NCI-H2081 treated with DMSO at 0.1 percent for 48 hours (cell line): ENCODE results near the gene C5AR2.
"Not testable (repeated sequence)": the region's sequence is repeated elsewhere in the genome, so short reads cannot be mapped to it uniquely, and the experiment has no call there.

Experiments
- DNase-seq: peaks from one replicate; lab custom pipeline; 2025; lab: John Stamatoyannopoulos, UW

C5AR2 gene

DNA sequence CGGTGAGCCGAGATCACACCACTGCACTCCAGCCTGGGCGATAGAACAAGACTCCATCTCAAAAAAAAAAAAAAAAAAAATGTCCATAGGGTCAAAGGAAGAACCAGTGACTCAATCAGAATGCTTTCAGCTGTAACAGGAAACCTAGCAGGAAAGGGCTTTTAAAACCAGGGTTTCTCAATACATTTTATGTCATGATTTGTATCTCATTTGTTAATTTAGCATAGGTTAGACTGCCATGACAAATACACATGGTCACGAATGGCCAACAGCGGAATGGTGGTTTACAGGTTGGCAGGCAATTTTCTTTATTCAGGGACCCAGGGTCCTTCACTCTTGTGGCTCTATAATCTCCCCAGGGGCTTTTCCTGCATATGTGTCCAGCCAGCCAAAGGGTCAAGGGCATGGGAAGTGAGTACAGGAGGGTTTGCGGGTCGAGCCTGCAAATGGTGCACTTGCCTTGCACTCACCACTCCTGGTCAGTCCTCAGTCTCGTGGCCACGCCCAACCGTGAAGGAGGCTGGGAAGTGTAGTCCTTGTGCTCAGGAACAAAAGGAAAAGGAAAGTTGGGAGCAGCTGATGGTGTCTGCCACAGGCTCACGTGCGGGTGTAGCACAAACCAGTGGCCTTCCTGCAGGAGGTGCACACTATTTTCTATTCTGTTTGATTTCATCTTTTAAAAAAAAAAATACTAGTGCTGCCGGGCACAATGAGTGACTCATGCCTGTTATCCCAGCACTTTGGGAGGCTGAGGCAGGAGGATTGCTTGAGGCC is 32.0 kb downstream of the C5AR2 start:
- no peak for DNase-seq

DNA sequence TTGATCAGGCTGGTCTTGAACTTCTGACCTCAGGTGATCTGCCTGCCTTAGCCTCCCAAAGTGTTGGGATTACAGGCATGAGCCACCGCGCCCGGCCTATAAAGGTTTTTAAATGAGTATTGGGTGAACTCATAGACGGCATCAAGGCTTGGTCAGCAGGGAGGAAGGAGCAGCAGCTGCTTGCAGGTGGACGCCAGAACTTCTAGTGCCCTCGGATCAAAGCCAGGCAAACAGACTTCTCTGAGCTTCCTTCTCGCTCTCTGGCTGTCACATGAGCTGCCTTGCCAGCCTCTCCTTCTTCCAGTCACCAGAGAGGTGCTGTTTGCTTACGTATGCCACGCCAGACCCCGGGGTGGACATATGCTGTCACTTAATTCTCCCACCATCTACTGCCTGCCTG is 33.5 kb downstream of the C5AR2 start:
- DNase-seq, result not testable (repeated sequence)

DNA sequence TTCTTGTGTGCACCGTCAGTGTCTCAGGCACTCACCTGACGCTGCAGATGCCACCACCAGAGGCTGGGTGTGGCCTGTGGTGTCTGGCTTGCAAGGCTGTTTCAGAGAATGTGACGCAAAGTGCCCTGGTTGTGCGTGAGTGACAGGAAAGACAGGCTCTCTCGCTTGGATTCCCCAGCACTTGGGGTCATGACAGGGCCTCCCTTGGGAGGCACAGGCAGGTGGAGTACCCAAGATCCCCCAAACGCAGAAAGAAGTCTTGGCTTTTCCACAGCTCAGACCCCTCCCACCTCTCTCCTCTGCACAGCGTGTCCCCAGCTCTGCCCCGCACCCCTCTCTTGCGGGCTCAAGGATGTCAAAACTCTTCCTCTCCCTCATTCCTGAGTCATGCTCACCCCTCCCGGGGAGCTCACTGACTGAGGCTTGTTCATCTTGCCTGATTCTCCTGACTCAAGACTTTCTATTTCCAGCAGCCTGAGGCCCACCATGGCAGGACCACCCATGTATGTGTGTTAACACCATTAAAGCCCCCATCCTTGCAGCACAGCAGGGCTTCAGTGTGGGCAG is 38.2 kb downstream of the C5AR2 start:
- DNase-seq, result no peak

DNA sequence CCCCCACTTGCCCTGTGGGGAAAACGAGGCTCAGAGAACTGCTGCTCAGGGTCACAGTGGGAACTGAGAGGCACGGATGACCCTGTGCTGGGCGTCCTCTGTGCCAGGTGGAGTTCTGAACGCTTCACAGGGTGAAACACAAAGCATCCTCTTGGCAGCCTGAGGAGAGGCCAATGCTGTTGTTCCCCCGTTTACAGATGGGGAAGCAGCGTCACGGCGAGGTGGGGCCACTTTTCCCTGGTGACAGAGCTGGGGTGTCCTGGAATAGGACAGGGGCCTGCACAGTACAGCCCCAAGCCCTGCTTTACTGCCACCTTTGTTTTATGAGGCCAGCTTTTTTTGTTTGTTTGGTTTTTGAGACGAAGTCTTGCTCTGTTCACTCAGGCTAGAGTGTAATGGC is 39.3 kb downstream of the C5AR2 start:
- DNase-seq, result no peak

DNA sequence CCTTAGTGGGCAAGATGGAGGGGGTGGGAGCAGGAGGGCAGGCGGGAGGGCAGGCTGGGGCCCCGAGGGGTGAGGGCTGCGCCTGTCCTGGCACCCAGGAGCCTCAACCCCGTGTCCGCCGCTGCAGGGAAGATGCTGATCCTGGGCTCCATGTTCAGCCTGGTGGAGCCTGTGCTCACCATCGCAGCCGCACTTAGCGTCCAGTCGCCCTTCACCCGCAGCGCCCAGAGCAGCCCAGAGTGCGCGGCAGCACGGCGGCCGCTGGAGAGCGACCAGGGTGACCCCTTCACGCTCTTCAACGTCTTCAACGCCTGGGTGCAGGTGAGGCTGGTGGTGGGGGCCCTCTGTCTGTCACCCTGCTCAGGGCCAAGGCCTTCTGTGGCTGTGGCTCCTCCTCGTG is 40.6 kb downstream of the C5AR2 start:
- no peak for DNase-seq

DNA sequence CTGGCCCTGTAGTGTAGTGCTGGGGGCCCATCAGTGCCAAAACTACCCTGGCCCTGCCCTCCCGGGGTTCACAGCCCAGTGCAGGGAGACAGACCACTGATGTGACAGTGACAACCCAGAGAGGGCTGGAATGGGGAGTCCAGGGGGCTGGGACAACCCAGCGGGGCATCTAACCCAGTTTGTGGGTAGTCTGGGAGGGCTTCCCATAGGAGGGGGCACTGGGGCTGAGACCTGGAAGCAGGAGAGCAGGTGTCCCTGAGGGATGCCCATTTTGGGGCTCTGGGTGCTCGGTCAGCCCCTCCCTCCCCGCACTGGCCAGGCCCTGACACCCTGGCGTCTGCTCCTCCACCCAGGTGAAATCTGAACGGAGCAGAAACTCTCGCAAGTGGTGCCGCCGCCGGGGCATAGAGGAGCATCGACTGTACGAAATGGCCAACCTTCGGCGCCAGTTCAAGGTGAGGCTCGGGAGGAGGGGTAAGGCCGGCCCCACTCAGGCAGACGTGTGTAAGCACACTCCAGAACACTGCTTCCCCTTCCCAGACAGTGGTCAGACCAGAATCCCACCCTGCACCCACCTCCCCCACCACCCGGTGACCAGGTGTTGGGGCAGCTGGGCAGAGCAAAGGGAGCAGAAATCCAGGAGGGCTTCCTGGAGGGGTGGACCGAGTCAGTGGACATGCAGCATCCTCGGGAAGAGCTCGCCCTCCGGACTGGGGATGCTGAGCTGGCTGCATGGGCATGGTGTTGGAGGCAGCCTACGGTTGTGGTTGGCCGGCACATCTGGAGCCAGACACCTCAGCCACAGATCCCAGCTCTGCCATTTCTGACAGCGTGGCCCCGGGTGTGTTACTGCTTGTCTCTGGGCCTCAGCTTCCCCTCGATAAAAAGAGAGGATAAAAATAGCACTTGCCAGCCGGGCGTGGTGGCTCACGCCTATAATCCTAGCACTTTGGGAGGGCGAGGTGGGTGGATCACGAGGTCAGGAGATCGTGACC is 41.6 kb downstream of the C5AR2 start:
- DNase-seq, result no peak

DNA sequence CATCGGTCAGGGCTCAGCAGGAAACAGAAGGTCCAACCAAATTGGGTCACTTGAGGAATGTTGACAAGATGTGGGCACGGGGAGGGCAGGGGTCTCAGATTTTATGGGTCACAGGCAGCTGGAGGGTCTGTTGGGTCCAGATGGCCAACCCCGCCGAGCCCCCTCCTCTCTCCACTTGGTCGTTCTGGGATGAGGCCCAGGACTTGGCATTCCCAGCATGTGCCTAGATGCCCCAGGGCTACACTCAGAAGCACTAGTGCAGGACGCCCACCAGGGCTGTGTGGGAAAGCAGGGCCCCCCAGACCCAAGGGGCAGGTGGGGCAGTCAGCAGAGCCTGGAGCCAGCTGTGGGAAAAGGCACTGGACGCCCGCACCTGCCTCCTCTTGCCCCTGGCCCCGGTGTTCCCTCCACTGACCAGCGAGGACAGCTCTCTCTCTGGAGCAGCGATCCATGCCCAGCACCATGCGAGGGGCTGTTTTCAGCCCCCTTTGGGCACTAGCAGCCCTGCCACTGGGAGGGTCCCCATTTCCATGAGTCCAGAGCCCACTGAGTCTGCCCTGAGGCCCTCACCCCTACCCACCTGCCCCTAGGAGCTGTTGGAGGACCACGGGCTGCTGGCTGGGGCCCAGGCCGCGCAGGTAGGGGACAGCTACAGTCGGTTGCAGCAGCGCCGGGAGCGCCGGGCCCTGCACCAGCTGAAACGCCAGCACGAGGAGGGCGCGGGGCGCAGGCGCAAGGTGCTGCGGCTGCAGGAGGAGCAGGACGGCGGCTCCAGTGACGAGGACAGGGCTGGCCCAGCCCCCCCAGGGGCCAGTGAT is 43.1 kb downstream of the C5AR2 start:
- no peak for DNase-seq

DNA sequence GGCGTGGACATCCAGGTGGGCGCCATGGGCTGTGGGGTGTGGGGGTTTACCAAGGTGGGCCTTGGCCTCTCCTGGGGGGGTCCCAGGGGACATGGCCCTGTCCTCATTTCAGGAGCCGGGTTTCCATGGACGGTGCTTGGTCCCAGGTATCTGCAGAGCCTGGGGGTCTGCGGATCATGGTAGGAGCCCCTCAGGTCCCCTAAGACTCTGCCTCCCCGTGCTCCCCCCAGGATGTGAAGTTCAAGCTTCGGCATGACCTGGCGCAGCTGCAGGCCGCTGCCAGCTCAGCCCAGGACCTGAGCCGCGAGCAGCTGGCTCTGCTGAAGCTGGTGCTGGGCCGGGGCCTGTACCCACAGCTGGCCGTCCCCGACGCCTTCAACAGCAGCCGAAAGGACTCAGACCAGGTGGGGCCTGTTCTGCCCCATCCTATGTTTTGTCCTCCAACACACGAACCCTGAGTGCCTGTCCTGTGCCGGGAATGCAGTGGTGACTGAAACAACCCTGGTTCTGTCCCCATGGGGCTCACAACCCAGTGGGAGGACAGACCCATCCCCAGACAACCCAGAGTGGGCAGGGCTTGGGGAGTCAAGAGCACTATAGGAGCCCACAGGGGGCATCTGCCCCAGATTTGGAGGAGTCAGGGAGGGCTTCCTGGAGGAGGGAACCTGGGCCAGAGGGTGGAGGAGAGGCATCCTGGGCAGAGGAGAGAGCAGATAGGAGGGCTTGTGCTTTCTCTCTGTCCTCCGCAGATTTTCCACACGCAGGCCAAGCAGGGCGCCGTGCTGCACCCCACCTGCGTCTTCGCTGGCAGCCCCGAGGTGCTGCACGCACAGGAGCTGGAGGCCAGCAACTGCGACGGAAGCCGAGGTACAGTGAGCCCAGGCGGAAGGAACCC is 44.0 kb downstream of the C5AR2 start:
- no peak for DNase-seq

DNA sequence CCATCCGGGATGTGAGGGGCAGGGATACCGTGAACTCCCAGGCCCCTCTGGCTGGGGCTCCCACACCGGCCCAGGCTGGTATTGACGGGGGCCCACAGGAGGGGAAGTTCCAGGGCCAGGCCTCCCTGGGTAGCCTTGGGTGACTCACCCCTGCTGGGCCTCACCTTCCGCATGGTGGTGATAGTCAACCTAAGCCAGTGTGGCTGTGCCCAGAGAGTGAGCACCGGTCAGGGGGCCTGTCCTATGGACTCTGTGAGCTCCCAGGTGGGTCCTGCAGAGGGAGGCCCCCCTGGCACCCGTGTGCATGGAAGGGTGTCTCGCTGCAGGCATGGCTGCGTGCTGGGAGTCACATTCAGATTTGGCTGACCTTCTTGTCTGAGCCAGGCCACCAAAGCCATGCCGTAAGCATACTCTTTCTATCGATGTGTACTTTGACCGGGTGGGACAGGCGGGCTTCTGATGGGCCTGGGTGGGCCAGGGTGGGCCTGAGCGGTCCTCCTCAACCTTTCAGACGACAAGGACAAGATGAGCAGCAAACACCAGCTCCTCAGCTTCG is 44.7 kb downstream of the C5AR2 start:
- no peak for DNase-seq

DNA sequence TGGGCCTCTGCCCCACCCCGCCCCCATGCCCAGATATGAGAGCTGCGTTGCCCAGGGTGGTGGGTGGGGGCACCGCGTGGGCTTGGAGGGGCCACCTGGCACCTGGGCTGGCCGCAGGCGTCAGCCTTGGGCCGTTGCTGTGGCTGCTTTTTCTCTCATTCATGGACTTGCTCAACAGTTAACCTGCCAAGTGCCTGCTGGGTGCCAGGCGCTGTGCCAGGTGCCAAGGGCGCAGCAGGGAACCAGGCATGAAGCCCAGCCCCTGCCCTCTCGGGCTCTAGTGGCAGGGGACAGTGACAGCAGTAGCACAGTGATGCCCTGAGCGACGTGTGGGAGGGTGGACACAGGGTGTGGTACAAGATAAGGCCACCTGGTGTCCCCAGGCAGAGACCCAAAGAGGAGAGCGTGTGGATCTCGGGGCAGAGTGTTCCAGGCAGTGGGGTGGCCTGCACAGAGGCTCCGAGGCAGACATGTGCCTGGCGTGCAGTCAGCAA is 45.3 kb downstream of the C5AR2 start:
- DNase-seq, result peak; percentile 40

DNA sequence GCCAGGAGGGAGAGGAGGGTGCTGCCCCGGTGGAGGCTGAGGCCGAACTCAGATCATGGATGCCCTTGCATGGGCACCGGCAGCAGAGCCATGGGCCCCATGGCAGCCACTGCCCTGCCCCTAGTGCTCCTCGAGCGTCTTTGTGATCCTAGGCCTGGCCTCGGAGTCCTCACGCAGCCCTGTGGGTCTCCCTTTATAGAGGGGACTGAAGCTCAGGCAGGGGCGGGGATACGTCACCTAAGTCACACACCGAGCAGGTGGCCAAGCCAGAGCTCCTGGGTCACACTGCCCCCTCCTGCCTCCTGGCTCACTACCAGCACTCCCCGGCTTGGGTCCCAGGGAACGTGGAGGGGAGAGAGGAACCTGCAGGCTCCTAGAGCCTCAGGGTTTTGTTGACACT is 45.8 kb downstream of the C5AR2 start:
- no peak for DNase-seq

DNA sequence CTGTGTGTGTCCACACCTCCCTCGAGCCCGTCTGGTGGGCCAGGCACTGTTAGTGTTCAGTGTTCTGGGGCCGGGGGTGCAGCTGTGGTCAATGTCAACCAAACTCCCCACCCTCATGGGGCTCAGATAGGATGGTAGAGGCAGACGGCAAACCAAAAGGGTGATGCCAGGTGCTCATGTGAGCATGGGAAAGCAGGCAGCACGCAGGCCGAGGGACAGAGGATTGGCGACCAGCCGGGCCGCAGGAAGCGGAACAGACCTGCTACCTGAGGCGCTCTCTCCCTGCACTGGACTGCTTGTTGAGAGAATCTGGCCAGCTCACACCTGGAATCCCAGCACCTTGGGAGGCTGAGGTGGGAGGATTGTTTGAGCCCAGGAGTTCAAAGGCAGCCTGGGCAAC is 46.3 kb downstream of the C5AR2 start:
- no peak for DNase-seq

DNA sequence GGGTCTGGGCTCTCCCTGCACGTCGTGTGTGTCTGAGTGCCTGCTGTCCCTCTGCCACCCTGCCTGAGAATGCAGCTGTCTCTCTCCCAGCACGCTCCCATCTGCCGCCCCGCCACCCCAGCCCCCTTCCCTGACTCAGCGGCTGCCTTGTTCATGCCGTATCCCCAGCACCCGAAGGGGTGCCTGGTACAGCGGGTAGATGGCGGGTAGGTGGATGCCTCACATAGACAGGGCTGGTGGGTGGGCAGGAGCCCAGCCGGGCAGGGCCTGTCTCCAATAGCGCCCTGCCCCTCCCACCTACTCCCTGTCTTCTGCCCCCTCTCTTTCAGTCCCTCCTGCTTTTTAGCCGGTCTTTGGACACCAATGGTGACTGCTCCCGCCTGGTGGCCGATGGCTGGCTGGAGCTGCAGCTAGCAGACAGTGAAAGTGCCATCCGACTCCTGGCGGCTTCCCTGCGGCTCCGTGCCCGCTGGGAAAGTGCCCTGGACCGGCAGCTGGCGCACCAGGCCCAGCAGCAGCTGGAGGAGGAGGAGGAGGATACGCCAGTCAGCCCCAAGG is 47.5 kb downstream of the C5AR2 start:
- DNase-seq, result no peak

DNA sequence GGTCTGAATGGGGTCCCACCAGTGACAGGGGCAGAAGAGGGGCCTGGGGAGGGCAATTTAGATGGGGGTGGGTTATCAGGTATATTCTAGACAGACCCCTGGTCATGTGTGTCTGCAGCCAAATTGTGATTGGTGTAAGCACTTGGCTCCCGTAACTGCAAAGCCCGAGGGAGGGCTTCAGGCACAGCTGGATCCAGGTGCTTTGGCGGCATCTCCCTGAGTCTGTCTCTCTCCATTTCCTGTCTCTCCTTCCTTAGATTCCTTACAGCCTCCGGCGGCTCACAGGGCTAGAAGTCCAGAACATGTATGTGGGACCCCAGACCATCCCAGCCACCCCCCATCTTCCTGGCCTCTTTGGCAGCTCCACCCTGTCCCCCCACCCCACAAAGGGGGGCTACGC is 48.6 kb downstream of the C5AR2 start:
- DNase-seq, result no peak

DNA sequence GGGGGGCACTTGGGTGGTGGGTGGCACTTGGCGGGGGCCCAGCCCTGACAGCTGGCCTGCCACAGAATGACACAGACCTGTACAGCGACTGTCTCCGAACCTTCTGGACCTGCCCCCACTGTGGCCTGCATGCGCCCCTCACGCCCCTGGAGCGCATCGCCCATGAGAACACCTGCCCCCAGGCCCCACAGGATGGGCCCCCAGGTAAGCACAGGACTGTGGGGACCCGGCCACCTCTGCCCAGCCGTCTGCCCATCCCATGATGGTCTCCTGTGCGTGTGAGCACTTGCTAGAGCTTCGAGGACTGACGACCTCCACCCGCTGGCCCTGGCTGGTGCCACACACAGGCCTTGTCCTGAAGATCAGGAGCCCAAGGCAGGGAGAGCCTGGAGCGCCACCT is 49.1 kb downstream of the C5AR2 start:
- no peak for DNase-seq

DNA sequence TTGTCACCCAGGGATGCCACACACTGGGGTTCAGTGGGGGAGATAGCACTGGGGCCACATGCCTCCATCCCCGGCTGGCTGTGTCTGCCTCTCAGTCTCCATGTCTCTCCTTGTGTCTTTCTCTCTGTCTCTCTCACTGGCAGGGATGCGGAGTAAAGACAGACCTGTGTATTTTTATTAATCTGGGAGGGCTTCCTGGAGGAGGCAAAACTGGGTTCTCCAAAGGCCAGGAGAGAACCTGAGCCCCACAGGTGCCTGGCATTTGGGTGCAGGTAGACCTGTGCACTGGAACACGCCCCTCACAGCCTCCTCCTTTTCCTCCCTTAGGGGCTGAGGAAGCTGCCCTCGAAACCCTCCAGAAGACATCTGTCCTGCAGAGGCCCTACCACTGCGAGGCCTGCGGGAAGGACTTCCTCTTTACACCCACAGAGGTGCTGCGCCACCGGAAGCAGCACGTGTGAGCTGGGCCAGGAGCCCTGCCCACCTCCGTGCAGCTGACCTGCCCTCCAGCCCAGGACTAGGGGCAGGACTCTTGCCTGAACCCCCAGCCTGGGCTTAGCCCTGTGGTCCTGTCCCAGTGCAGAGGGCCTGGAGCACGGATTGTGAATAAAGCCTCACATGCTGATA is 49.8 kb downstream of the C5AR2 start:
- no peak for DNase-seq

DNA sequence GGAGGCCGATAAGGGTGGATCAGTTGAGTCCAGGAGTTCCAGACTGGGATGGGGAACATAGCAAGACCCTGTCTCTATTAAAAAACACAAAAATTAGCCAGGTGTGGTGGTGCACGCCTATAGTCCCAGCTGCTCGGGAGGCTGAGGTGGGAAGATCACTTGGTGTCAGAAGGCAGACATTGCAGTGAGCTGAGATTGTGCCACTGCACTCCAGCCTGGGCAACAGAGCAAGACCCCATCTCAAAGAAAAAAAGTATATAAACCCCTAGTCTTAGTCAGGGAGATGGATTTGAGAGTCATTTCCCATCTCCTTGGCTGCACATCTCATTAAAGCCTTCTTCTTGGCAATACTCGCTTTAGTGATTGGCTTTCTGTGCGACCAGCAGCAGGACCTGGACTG is 51.9 kb downstream of the C5AR2 start:
- not testable (repeated sequence) for DNase-seq

DNA sequence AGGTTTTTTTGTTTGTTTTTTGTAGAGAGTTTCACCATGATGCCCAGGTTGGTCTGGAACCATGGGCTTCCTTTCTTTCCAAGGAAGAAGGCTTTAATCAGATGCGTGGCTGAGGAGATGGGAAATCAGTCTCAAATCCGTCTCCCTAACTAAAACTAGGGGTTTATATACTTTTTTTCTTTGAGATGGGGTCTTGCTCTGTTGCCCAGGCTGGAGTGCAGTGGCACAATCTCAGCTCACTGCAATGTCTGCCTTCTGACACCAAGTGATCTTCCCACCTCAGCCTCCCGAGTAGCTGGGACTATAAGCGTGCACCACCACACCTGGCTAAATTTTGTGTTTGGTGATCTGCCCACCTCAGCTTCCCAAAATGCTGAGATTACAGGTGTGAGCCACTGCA is 52.6 kb downstream of the C5AR2 start:
- DNase-seq, result not testable (repeated sequence)

DNA sequence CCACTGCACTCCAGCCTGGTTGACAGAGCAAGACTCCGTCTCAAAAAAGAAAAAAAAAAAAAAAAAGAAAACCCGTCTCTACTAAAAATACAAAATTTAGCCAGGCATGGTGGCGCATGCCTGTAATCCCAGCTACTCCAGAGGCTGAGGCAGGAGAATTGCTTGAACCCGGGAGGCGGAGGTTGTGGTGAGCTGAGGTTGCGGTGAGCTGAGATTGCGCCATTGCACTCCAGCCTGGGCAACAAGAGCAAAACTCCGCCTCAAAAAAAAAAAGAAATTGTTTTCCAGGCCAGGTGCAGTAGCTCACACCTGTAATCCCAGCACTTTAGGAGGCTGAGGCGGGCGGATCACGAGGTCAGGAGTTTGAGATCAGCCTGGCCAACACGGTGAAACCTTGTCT is 54.6 kb downstream of the C5AR2 start:
- not testable (repeated sequence) for DNase-seq

DNA sequence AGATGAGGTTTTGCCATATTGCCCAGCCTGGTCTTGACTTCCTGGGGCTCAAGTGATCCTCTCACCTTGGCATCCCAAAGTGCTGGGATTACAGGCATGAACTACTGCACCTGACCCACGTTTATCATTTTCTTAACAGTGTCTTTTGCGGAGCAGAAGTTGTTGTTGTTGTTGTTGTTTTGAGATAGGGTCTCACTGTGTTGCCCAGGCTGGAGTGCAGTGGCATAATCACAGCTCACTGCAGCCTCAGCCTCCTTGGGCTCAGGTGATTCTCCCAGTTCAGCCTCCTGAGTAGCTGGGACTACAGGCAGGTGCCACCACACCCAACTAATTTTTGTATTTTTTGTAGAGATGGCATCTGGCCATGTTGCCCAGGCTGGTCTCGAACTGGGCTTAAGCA is 55.6 kb downstream of the C5AR2 start:
- DNase-seq, result not testable (repeated sequence)
